H1 (cell line): ENCODE measurements around the gene MAIP1. TPM values are rescaled to one million over a fixed set of nuclear protein-coding genes. Genes with fewer than 3 reads are reported as not detected.

Experiments used
- CTCF ChIA-PET: fragments of 300-600 bp; sonication (Branson Sonifier 250); formaldehyde crosslinking; loops from one replicate; lab custom pipeline; 2021; ENCODE audit not compliant: partially characterized antibody; lab: Charles Lee
- POLR2A ChIA-PET: fragments of 300-600 bp; sonication (Branson Sonifier 250); formaldehyde crosslinking; loops from one replicate; lab custom pipeline; 2021; ENCODE audit warnings: inconsistent platforms; ENCODE audit not compliant: partially characterized antibody; lab: Charles Lee
- DNase-seq, 2 experiments: peaks; one replicate each; pipeline versions ENCODE4 v3.0.0 to v3.0.0-alpha.2; 2010 to 2022; ENCODE audit warnings: low spot score in 2 of 2, low read depth in 1 of 2, mixed read lengths in 1 of 2
- FAIRE-seq: peaks from 2 replicates; lab custom pipeline; 2011; peaks lifted over from hg19 to GRCh38; lab: Jason Lieb, UNC
- H2AFZ ChIP-seq: 2 replicates; pipeline ENCODE4 v1.8.1; 2012; ENCODE audit warnings: low read length, inconsistent platforms
- H2AK5ac ChIP-seq: 2 replicates; pipeline ENCODE4 v1.6.1; 2013; ENCODE audit warnings: low read depth, low read length
- H2BK120ac ChIP-seq: replicated peaks from 2 replicates; pipeline ENCODE3; 2013; ENCODE audit warnings: low read depth, low read length, inconsistent platforms
- H2BK12ac ChIP-seq: 2 replicates; pipeline ENCODE4 v1.6.1; 2013; ENCODE audit warnings: low read depth, low read length
- H2BK15ac ChIP-seq: 2 replicates; pipeline ENCODE4 v1.6.1; 2013; ENCODE audit warnings: low read length
- H2BK20ac ChIP-seq: 2 replicates; pipeline ENCODE4 v1.6.1; 2013; ENCODE audit warnings: low read length
- H2BK5ac ChIP-seq: 2 replicates; pipeline ENCODE4 v1.6.1; 2013; ENCODE audit warnings: low read depth, low read length
- H3K14ac ChIP-seq: 2 replicates; pipeline ENCODE4 v1.6.1; 2013; ENCODE audit warnings: inconsistent platforms; ENCODE audit not compliant: insufficient read length
- H3K18ac ChIP-seq: 2 replicates; pipeline ENCODE4 v1.6.1; 2013; ENCODE audit warnings: low read length; ENCODE audit errors: extremely low read depth
- H3K23ac ChIP-seq: 2 replicates; pipeline ENCODE4 v1.6.1; 2013; ENCODE audit warnings: inconsistent platforms; ENCODE audit not compliant: insufficient read length
- H3K23me2 ChIP-seq: 2 replicates; pipeline ENCODE4 v1.6.1; 2013; ENCODE audit warnings: low read depth, low read length
- H3K27ac ChIP-seq: 2 replicates; pipeline ENCODE4 v1.6.1; 2011; ENCODE audit warnings: low read depth, low read length, inconsistent platforms
- H3K27me3 ChIP-seq, 4 experiments: replicated peaks in 1 of 4; 1 replicate in 1 of 4; 2 replicates in 3 of 4; pipeline versions ENCODE4 v1.6.1 to v1.8.1; 2011 to 2013; ENCODE audit warnings: low read length in 3 of 4, mild to moderate bottlenecking in 3 of 4, inconsistent platforms in 2 of 4, mixed read lengths in 2 of 4, moderate library complexity in 1 of 4; ENCODE audit not compliant: control insufficient read depth in 3 of 4, insufficient read depth in 3 of 4; ENCODE audit errors: extremely low read depth in 1 of 4
- H3K36me3 ChIP-seq, 4 experiments: 2 replicates each; pipeline versions ENCODE4 v1.6.1 to v1.8.1; 2011 to 2013; ENCODE audit warnings: mild to moderate bottlenecking in 4 of 4, low read length in 3 of 4, moderate library complexity in 2 of 4, control low read depth in 1 of 4, inconsistent platforms in 1 of 4; ENCODE audit not compliant: insufficient read depth in 4 of 4, control insufficient read depth in 2 of 4
- H3K4ac ChIP-seq: replicated peaks from 2 replicates; pipeline ENCODE3; 2013; ENCODE audit warnings: low read length, low read depth, mixed read lengths, inconsistent platforms; ENCODE audit not compliant: insufficient read length
- H3K4me1 ChIP-seq, 4 experiments: replicated peaks in 1 of 4; 1 replicate in 1 of 4; 2 replicates in 3 of 4; pipeline versions ENCODE4 v1.6.1 to v1.8.1; 2011 to 2013; ENCODE audit warnings: low read length in 3 of 4, inconsistent platforms in 2 of 4, mixed read lengths in 1 of 4; ENCODE audit not compliant: insufficient read depth in 4 of 4, control insufficient read depth in 3 of 4
- H3K4me2 ChIP-seq, 2 experiments: 2 replicates each; pipeline versions ENCODE4 v1.6.1 to v1.8.1; 2011 to 2013; ENCODE audit warnings: low read depth in 2 of 2, low read length in 2 of 2, control low read depth in 1 of 2, inconsistent platforms in 1 of 2, mild to moderate bottlenecking in 1 of 2; ENCODE audit not compliant: insufficient read depth in 1 of 2
- H3K4me3 ChIP-seq, 4 experiments: fragments of 200-600, 300-600 bp in 1 of 4; sonication (generic), shearing (Covaris generic), sonication (Bioruptor Twin) in 1 of 4; 2 replicates each; pipeline versions ENCODE4 v1.5.1 to v1.8.1; 2011 to 2016; ENCODE audit warnings: low read length in 4 of 4, low read depth in 3 of 4, control low read depth in 2 of 4, inconsistent platforms in 2 of 4, mild to moderate bottlenecking in 2 of 4, mixed read lengths in 1 of 4, moderate library complexity in 1 of 4; ENCODE audit not compliant: insufficient read depth in 2 of 4; ENCODE audit errors: extremely low read depth in 1 of 4
- H3K56ac ChIP-seq: replicated peaks from 2 replicates; pipeline ENCODE3; 2013; ENCODE audit warnings: low read depth, mild to moderate bottlenecking, mixed read lengths, low read length, inconsistent platforms; ENCODE audit not compliant: insufficient read length
- H3K79me1 ChIP-seq: 2 replicates; pipeline ENCODE4 v1.6.1; 2013; ENCODE audit warnings: low read depth, low read length, control low read depth
- H3K79me2 ChIP-seq, 2 experiments: 2 replicates each; pipeline versions ENCODE4 v1.6.1 to v1.8.1; 2012 to 2013; ENCODE audit warnings: low read length in 2 of 2, mild to moderate bottlenecking in 2 of 2, inconsistent platforms in 1 of 2; ENCODE audit not compliant: insufficient read depth in 2 of 2, control insufficient read depth in 1 of 2
- H3K9ac ChIP-seq, 4 experiments: replicated peaks in 1 of 4; 1 replicate in 1 of 4; 2 replicates in 3 of 4; pipeline versions ENCODE4 v1.6.1 to v1.8.1; 2011 to 2013; ENCODE audit warnings: low read depth in 3 of 4, low read length in 3 of 4, control low read depth in 2 of 4, mild to moderate bottlenecking in 2 of 4, moderate library complexity in 2 of 4, inconsistent platforms in 1 of 4; ENCODE audit errors: extremely low read depth in 1 of 4
- H3K9me3 ChIP-seq, 2 experiments: 2 replicates each; pipeline versions ENCODE4 v1.6.1 to v1.8.1; 2012 to 2013; ENCODE audit warnings: mild to moderate bottlenecking in 2 of 2, moderate library complexity in 2 of 2, control low read depth in 1 of 2, inconsistent platforms in 1 of 2, low read depth in 1 of 2, low read length in 1 of 2, mixed read lengths in 1 of 2; ENCODE audit not compliant: insufficient read depth in 2 of 2
- H4K20me1 ChIP-seq, 2 experiments: replicated peaks in 1 of 2; 2 replicates each; pipeline versions ENCODE3 to v1.8.1; 2011 to 2013; ENCODE audit warnings: inconsistent platforms in 2 of 2, low read length in 2 of 2, mild to moderate bottlenecking in 1 of 2; ENCODE audit not compliant: insufficient read depth in 2 of 2, control insufficient read depth in 1 of 2
- H4K5ac ChIP-seq: 2 replicates; pipeline ENCODE4 v1.6.1; 2013; ENCODE audit warnings: low read length, low read depth, mixed read lengths, inconsistent platforms; ENCODE audit not compliant: insufficient read length
- H4K8ac ChIP-seq: 2 replicates; pipeline ENCODE4 v1.8.0; 2013; ENCODE audit warnings: mild to moderate bottlenecking, moderate library complexity, low read length, inconsistent platforms; ENCODE audit not compliant: insufficient read depth; ENCODE audit errors: extremely low read depth
- H4K91ac ChIP-seq: replicated peaks from 2 replicates; pipeline ENCODE3; 2013; ENCODE audit warnings: low read length, mixed read lengths, inconsistent platforms; ENCODE audit not compliant: insufficient read length
- MAFK ChIP-seq: IDR thresholded peaks from 2 replicates; pipeline ENCODE4 v1.6.1; 2012; ENCODE audit warnings: low read depth, mild to moderate bottlenecking, improper control_type of control experiment, low read length
- RAD21 ChIP-seq, 2 experiments: IDR thresholded peaks in 1 of 2; conservative IDR thresholded peaks in 1 of 2; 2 replicates each; pipeline ENCODE4 v1.6.1; 2011; ENCODE audit warnings: low read depth in 2 of 2, low read length in 2 of 2, improper control_type of control experiment in 1 of 2, inconsistent platforms in 1 of 2, mild to moderate bottlenecking in 1 of 2, moderate library complexity in 1 of 2
- SAP30 ChIP-seq: fragments of 300-600 bp; sonication (generic); IDR thresholded peaks from 2 replicates; pipeline ENCODE4 v1.7.1; 2012; ENCODE audit warnings: low read length, moderate library complexity, mild to moderate bottlenecking, inconsistent platforms; ENCODE audit not compliant: insufficient read depth, insufficient replicate concordance
- WGBS, 2 experiments: shearing (Covaris generic) in 1 of 2; methylation state at CpG; one replicate each; pipeline versions ENCODE4 v1.1.6 to v1.1.7; 2013 to 2015; ENCODE audit warnings: low lambda C conversion rate in 2 of 2, mixed read lengths in 2 of 2, inconsistent platforms in 1 of 2, low coverage in 1 of 2, missing lambda C conversion rate in 1 of 2; ENCODE audit not compliant: insufficient replicate concordance in 2 of 2, insufficient coverage in 1 of 2, insufficient read length in 1 of 2; ENCODE audit errors: extremely low coverage in 1 of 2, missing lambda C conversion rate in 1 of 2; 5-methylcytosine and 5-hydroxymethylcytosine counted together
- polyA plus RNA-seq, 7 experiments: library from polyadenylated mRNA; depleted of rRNA in 3 of 7; stranded (reverse) in 5 of 7; unstranded in 2 of 7; fragments of >200 nt in 5 of 7; fragments of 200-250 nt in 2 of 7; gene quantifications; 1 replicate in 5 of 7; 2 replicates in 1 of 7; 4 replicates in 1 of 7; pipeline versions ENCODE4 v1.2.1 to v1.2.3, GENCODE V29; 2011 to 2013; ENCODE audit warnings: missing spikeins in 2 of 7, mixed read lengths in 2 of 7
- total RNA-seq: library from RNA; stranded (reverse); fragmentation: NEBNext Ultra II Directional; extraction: Animal tissue kit (Norgen Biotek cat#: 25700); gene quantifications from 2 replicates; pipeline ENCODE4 v1.2.1, GENCODE V29; 2021

The MAIP1 gene
- total and polyA plus RNA-seq, 2 of the 8 experiments (the other 6 are each of a cell fraction or from before 2014, with no cell fraction given), result 23.2 to 28.5 TPM

DNA sequence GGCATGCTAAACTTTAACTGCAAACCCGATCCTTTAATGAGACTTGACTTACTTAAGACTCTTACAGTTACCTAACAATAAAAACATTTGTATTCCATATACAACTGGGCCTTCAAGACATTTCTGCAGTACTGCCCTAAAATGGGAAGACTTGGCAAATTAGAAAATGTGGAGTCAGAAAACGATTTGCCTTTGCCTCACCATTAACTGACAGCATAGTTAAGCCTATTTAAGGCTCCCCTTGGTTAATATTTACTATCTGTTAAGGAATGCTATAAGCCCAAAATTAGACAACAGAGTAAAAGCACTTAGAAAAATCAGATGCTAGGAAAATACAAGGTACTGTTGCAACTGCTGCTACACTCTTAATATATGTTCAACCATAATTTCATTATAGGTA, 18.8 kb upstream of the MAIP1 start:
- no peak overlapping the region for H3K4me2 ChIP-seq
- peaks cover 4 to 64% (median 21%) of the 10 kb centered on the region in 4 experiments for H3K36me3 ChIP-seq
- no peak overlapping the region for H3K4me3 ChIP-seq
- H3K79me1 ChIP-seq, result no peaks in the 10 kb centered on the region; the same call in 1 of the 2 replicates
- no peaks in the 10 kb centered on the region for H3K4me1 ChIP-seq
- H2BK5ac ChIP-seq, result no peak overlapping the region
- H2AK5ac ChIP-seq, result no peak overlapping the region
- H3K9ac ChIP-seq, result no peak overlapping the region
- 91% methylated on average over 2 of the region's 2 CpGs; no CpG with 5 or more reads in 1 of the 2 experiments for WGBS, 2 experiments
- H4K20me1 ChIP-seq, result no peaks in the 10 kb centered on the region
- no peak overlapping the region for H4K5ac ChIP-seq
- H2AFZ ChIP-seq, result no peak overlapping the region
- no peaks in the 10 kb centered on the region; the same call in 1 of the 2 replicates for H3K23me2 ChIP-seq
- no peaks in the 10 kb centered on the region for H3K9me3 ChIP-seq
- no peak for FAIRE-seq
- no peak overlapping the region for H4K8ac ChIP-seq
- no peak overlapping the region for H3K27ac ChIP-seq
- no peaks in the 10 kb centered on the region for H3K79me2 ChIP-seq
- CTCF ChIA-PET, result no interaction called here
- H2BK20ac ChIP-seq, result no peak overlapping the region
- H2BK12ac ChIP-seq, result no peak overlapping the region
- TF ChIP-seq SAP30, result no peak
- no peak for TF ChIP-seq MAFK
- no peak for TF ChIP-seq RAD21 (IDR thresholded peaks at IDR 0.05 in 1 of 2, conservative IDR thresholded peaks at IDR 0.05 in 1 of 2; ENCODE audit: low read depth in 2 of 2, low read length in 2 of 2)
- TF ChIP-seq, all 59 proteins: peak for 0
- DNase-seq, result no peak
- H3K18ac ChIP-seq, result no peak overlapping the region
- no peaks in the 10 kb centered on the region for H3K27me3 ChIP-seq
- POLR2A ChIA-PET, result interaction anchor here (1.8 kb wide), 1 partner anchor 21 kb away, joined by 4 read pairs; no protein-coding TSS in a partner anchor
- H3K56ac ChIP-seq, result no peak overlapping the region
- H2BK15ac ChIP-seq, result no peak overlapping the region
- no peak overlapping the region for H2BK120ac ChIP-seq
- no peak overlapping the region for H3K23ac ChIP-seq
- H3K14ac ChIP-seq, result no peak overlapping the region
- no peak overlapping the region for H4K91ac ChIP-seq
- H3K4ac ChIP-seq, result no peak overlapping the region
